Activated CD8-positive, alpha-beta memory T cell treated with anti-CD3 and anti-CD28 coated beads for 4 hours (primary cell): ENCODE results near the gene ADGRL1.
"Not testable (repeated sequence)": the region's sequence is repeated elsewhere in the genome, so short reads cannot be mapped to it uniquely, and the experiment has no call there.

Source experiments
- DNase-seq, 2 donors: peaks; one replicate each; pipeline ENCODE4 v3.0.0-alpha.2; 2020; ENCODE audit warnings: low read depth in 2 of 2

Gene ADGRL1

GRCh38 chr19:14189415-14189814 lies 16.6 kb downstream of the ADGRL1 start:
- no peak for DNase-seq

DNA sequence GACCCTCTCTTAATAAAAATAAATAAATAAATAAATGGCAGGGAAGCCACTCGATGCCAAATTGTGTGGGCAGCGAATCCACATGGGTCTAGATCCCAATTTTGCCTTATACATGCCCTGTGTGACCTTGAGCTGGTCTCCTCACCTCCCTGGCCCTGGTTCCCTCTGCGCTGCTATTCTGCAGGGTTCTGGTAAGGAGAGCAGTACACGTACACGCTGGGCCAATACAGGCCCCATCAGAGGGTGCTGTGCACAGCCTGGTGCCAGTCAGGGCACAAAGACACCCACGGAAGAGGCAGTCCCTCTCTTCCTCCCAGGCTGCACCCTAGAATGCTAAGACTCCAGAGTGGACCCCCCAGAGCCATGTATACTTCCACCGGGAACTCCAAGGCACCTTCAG lies 17.9 kb downstream of the ADGRL1 start:
- DNase-seq = not testable (repeated sequence)

- no peak for DNase-seq
Observed at GRCh38 chr19:14187561-14187960, 18.4 kb downstream of the ADGRL1 start.

- DNase-seq = not testable (repeated sequence)
Observed at GRCh38 chr19:14186684-14187083, 19.3 kb downstream of the ADGRL1 start.

GRCh38 chr19:14185691-14186090 lies 20.3 kb downstream of the ADGRL1 start:
- not testable (repeated sequence) for DNase-seq

DNA sequence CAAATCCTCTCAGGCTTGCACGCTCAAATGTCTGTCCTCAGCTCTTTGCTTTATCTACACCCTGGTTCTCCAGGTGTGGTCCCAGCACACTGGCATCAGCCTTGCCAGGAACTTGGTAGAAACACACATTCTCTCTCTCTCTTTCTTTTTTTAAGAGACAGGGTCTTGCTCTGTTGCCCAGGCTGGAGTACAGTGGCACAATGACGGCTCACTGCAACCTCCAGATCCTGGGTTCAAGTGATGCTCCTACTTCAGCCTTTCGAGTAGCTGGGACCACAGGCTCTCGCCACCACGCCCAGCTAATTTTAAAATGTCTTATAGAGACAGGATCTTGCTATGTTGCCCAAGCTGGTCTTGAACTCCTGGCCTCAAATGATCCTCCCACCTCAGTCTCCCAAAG lies 20.8 kb downstream of the ADGRL1 start:
- no peak for DNase-seq

- DNase-seq = no peak
Observed at GRCh38 chr19:14183741-14184350, 22.1 kb downstream of the ADGRL1 start.

GRCh38 chr19:14182476-14182875 lies 23.5 kb downstream of the ADGRL1 start:
- DNase-seq = no peak

GRCh38 chr19:14181906-14182305 lies 24.1 kb downstream of the ADGRL1 start:
- DNase-seq = no peak

DNA sequence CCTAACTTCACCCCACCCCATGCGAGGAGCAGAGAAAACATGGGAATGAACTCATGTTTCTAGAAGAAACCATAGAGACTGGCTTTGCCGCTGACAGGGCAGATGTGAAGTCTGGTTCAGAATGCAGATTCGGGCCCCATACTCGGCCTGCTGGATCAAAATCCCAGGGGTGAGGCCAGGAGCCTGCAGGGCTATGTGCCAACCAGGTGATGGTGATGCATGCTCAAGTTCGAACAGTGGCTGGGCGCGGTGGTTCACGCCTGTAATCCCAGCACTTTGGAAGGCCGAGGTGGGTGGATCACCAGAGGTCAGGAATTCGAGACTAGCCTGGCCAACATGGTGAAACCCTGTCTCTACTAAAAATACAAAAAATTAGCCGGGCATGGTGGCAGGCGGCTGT lies 24.8 kb downstream of the ADGRL1 start:
- not testable (repeated sequence) for DNase-seq

- no peak for DNase-seq
Observed at GRCh38 chr19:14177496-14178074, 28.4 kb downstream of the ADGRL1 start.

GRCh38 chr19:14175351-14175792 lies 30.6 kb downstream of the ADGRL1 start:
- no peak for DNase-seq

DNA sequence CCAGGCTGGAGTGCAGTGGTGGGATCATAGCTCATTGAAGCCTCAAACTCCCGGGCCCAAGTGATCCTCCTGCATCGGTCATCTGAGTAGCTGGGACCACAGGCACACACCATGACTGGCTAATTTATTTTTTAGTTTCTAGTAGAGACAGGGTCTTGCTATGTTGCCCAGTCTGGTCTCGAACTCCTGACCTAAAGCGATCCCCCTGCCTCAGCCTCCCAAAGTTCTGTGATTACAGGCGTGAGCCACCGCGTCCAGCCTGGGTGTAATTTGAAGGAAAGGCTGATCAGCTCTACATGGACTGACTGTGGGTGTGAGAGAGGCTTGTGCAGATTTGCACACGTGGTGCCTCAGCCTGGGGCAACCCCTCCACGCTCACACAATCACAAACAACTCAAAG lies 31.1 kb downstream of the ADGRL1 start:
- no peak for DNase-seq

DNA sequence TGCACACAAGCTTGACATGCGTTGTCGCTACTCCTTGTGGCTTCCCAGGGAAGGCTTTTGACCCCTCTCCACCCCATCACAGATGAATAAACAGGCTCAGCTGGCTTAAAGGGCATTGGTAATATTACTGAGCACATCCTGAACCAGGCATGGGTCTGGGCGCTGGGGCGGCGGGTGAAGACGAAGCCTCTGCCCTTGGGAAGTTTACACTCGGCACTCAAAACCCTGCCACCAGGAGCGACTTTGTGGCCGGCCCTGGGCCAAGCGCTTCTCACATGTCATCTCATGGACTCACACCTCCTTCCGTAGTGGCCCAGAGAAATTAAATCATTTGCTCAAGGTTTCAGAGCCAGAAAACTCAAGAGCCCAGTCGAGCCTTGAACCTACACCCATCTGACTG lies 37.0 kb downstream of the ADGRL1 start:
- DNase-seq = no peak

DNA sequence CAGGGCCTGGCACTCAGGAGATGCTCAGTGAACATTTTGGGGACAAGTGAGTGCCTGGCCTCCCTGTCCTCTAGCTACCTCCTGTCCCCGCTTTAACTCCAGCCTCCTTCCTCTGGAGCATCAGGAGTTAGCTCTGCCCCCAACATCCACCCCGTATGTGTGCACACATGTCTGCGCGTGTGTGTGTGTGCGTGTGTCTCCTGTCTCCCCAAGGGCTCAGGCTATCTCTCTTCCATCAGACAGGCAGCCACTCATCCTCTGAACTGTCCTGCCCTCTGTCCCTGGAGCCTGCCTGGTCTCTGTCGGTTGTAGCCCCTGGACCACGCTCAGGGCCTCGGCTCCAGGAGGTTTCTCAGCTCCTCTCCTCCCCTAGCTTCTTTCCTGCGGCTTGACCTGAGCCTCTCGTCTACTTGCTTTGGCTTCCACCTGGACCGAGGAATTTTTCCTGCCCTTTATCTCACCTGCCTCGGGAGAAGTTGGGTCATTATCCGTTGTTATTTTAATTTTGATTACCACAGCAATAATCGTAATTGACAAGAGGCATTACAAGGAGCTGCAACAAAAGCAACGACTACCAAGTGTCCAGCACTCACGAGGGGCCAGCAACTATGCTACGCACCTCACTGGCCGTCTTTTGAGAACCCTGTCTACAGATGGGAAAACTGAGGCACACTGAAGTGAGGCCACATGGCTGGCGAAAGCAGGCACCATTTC lies 37.6 kb downstream of the ADGRL1 start:
- DNase-seq = no peak

- DNase-seq = no peak
Observed at GRCh38 chr19:14167576-14168138, 38.3 kb downstream of the ADGRL1 start.

GRCh38 chr19:14166999-14167575 lies 38.9 kb downstream of the ADGRL1 start:
- no peak for DNase-seq

GRCh38 chr19:14165990-14166830 lies 39.8 kb downstream of the ADGRL1 start:
- DNase-seq = no peak

GRCh38 chr19:14164724-14165493 lies 41.1 kb downstream of the ADGRL1 start:
- no peak for DNase-seq

- DNase-seq = no peak
Observed at GRCh38 chr19:14164082-14164481, 41.9 kb downstream of the ADGRL1 start.

DNA sequence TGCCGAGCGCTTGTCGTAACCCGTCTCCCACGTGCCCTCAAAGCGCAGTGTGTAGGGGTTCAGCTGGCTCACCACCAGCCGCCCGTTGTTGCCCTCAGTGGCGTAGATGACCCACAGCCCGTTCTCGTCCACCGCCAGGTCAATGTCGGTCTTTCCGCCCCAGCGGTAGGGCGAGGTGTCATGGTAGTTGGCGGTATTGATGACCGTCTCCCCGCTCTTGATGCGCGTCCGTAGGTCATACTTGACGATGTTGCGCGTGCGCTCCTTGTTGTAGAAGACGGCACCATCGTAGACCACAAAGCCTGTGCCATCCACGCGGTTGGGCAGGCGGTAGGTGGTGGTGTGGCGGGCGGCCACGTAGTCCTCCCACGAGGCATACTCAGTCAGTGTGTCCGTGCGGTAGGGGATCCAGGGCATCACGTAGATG lies 43.1 kb downstream of the ADGRL1 start:
- no peak for DNase-seq
